Activated CD8-positive, alpha-beta memory T cell treated with anti-CD3 and anti-CD28 coated beads for 36 hours (primary cell): ENCODE data around the gene C19orf67. TPM values are rescaled to one million over a fixed set of nuclear protein-coding genes. Genes with fewer than 3 reads are reported as not detected.

Experiments
- CTCF ChIA-PET: fragments of 350-600 bp; sonication (Branson Sonifier 250); formaldehyde crosslinking; loops from one replicate; lab custom pipeline; 2021; ENCODE audit warnings: antibody characterized with exemption; lab: Charles Lee
- POLR2A ChIA-PET: fragments of 350-600 bp; sonication (Branson Sonifier 250); formaldehyde crosslinking; loops from one replicate; lab custom pipeline; 2021; ENCODE audit warnings: antibody characterized with exemption; lab: Charles Lee
- total RNA-seq, 2 experiments: library from RNA; stranded (reverse); gene quantifications; one replicate each; pipeline ENCODE4 v1.2.3, GENCODE V29; 2021

Gene C19orf67
- total RNA-seq, 2 experiments from 2014 or later = not detected

GRCh38 chr19:14072535-14073260 is 12.9 kb downstream of the C19orf67 start, which contains the start of gene MISP3:
MISP3 (plus strand) TSS chr19:14072786; CDS start chr19:14073310, 524 bp downstream.
- ChIA-PET CTCF (interaction anchor here (0.6 to 5.3 kb wide), 29 partner anchors 8 to 347 kb away, joined by 3 to 37 read pairs (median 3); partner anchors contain the start of genes IL27RA, NANOS3 and PALM3), POLR2A (interaction anchor here (0.6 kb wide), 1 partner anchor 24 kb away, joined by 4 read pairs; no protein-coding TSS in a partner anchor)

GRCh38 chr19:14070268-14071050 is 15.1 kb downstream of the C19orf67 start:
- ChIA-PET CTCF (interaction anchor here (0.6 to 5.3 kb wide), 11 partner anchors 11 to 191 kb away, joined by 3 to 37 read pairs (median 5); partner anchors contain the start of genes NANOS3 and PALM3), POLR2A (no interaction called here)

- ChIA-PET CTCF (interaction anchor here (0.7 to 0.9 kb wide), 3 partner anchors 12 to 181 kb away, joined by 3 to 8 read pairs (median 3); no protein-coding TSS in a partner anchor), POLR2A (no interaction called here)
Measured at GRCh38 chr19:14066134-14066533, 19.4 kb downstream of the C19orf67 start.

- ChIA-PET POLR2A (no interaction called here), CTCF (no interaction called here)
Measured at GRCh38 chr19:14063105-14063504, 22.5 kb downstream of the C19orf67 start.

- CTCF ChIA-PET = no interaction called here
- POLR2A ChIA-PET = no interaction called here
Measured at GRCh38 chr19:14062558-14062855, 23.1 kb downstream of the C19orf67 start.

GRCh38 chr19:14061751-14062557 is 23.6 kb downstream of the C19orf67 start, which contains the start of gene PALM3:
PALM3 (minus strand) TSS chr19:14062076; CDS start chr19:14061980, 96 bp downstream.
- ChIA-PET POLR2A (no interaction called here), CTCF (interaction anchor here (4.6 kb wide), 1 partner anchor 10 kb away, joined by 37 read pairs; the partner anchor contains the start of gene MISP3)

- ChIA-PET POLR2A (no interaction called here), CTCF (interaction anchor here (1.0 to 4.6 kb wide), 4 partner anchors 11 to 182 kb away, joined by 3 to 37 read pairs (median 4); partner anchors contain the start of genes IL27RA and MISP3)
Measured at GRCh38 chr19:14061081-14061749, 24.4 kb downstream of the C19orf67 start.

- ChIA-PET POLR2A (interaction anchor here (0.5 kb wide), 1 partner anchor 22 kb away, joined by 4 read pairs; no protein-coding TSS in a partner anchor), CTCF (interaction anchor here (0.6 to 4.6 kb wide), 17 partner anchors 11 to 269 kb away, joined by 3 to 37 read pairs (median 3); partner anchors contain the start of genes IL27RA and MISP3)
Measured at GRCh38 chr19:14059652-14060155, 25.9 kb downstream of the C19orf67 start.

- POLR2A ChIA-PET = interaction anchor here (0.5 kb wide), 1 partner anchor 21 kb away, joined by 4 read pairs; no protein-coding TSS in a partner anchor
Measured at GRCh38 chr19:14059093-14059480, 26.5 kb downstream of the C19orf67 start.

GRCh38 chr19:14058182-14059092 is 27.1 kb downstream of the C19orf67 start:
- ChIA-PET POLR2A (no interaction called here), CTCF (interaction anchor here (0.7 to 4.6 kb wide), 15 partner anchors 10 to 182 kb away, joined by 3 to 37 read pairs (median 4); partner anchors contain the start of genes IL27RA, MISP3 and RLN3)

More at GRCh38 chr19:14059093-14059480, 26.5 kb downstream of the C19orf67 start:
- CTCF ChIA-PET = interaction anchor here (0.6 to 4.6 kb wide), 19 partner anchors 10 to 265 kb away, joined by 3 to 37 read pairs (median 4); partner anchors contain the start of genes IL27RA, MISP3 and RLN3

GRCh38 chr19:14056741-14057356 is 28.7 kb downstream of the C19orf67 start:
- CTCF ChIA-PET = interaction anchor here (0.7 to 3.2 kb wide), 4 partner anchors 8 to 80 kb away, joined by 3 to 15 read pairs (median 3); partner anchors contain the start of genes ASF1B and IL27RA
- POLR2A ChIA-PET = interaction anchor here (0.5 kb wide), 1 partner anchor 22 kb away, joined by 3 read pairs; no protein-coding TSS in a partner anchor

- POLR2A ChIA-PET = no interaction called here
- CTCF ChIA-PET = interaction anchor here (1.4 to 1.6 kb wide), 2 partner anchors 17 to 80 kb away, joined by 3 read pairs; partner anchors contain the start of gene ASF1B
Measured at GRCh38 chr19:14056069-14056666, 29.4 kb downstream of the C19orf67 start.

- ChIA-PET CTCF (interaction anchor here (1.3 kb wide), 1 partner anchor 16 kb away, joined by 5 read pairs; no protein-coding TSS in a partner anchor), POLR2A (no interaction called here)
Measured at GRCh38 chr19:14055396-14055795, 30.2 kb downstream of the C19orf67 start.

- POLR2A ChIA-PET = no interaction called here
- CTCF ChIA-PET = interaction anchor here (0.8 to 1.3 kb wide), 2 partner anchors 11 to 16 kb away, joined by 4 to 5 read pairs; no protein-coding TSS in a partner anchor
Measured at GRCh38 chr19:14054721-14055120, 30.9 kb downstream of the C19orf67 start.

GRCh38 chr19:14054099-14054498 is 31.5 kb downstream of the C19orf67 start:
- CTCF ChIA-PET = interaction anchor here (0.8 to 1.3 kb wide), 2 partner anchors 11 to 17 kb away, joined by 4 to 5 read pairs; no protein-coding TSS in a partner anchor
- POLR2A ChIA-PET = no interaction called here
